GM12878 (cell line): ENCODE data around the gene SORCS2. TPM values are rescaled to one million over a fixed set of nuclear protein-coding genes. Genes with fewer than 3 reads are reported as not detected.

Experiments used
- ATAC-seq: fragments of 200-7000 bp; cut with Tn5 transposase; 3 replicates; pipeline ENCODE4 v1.9.1; 2020; ENCODE audit warnings: mild to moderate bottlenecking, moderate library complexity
- BruUV-seq: library from RNA; stranded (reverse); fragments of 400-500 nt; replicated peaks from 2 replicates; lab custom pipeline; 2021; lab: Mats Ljungman, UMichigan
- CTCF ChIA-PET: fragments of 300-600 bp; sonication (Branson Sonifier 250); formaldehyde crosslinking; extraction: SDS; loops from one replicate; lab custom pipeline; 2021; ENCODE audit warnings: inconsistent platforms; lab: Yijun Ruan, JAX
- POLR2A ChIA-PET: fragments of 350-600 bp; formaldehyde crosslinking; extraction: SDS; loops from one replicate; lab custom pipeline; 2021; ENCODE audit warnings: inconsistent platforms; lab: Charles Lee
- RAD21 ChIA-PET: fragments of 300-600 bp; sonication (Branson Sonifier 250); formaldehyde crosslinking; loops from one replicate; lab custom pipeline; 2023; ENCODE audit warnings: antibody characterized with exemption; ENCODE audit not compliant: unreplicated experiment; lab: Charles Lee
- SMC1A ChIA-PET: fragments of 300-600 bp; sonication (Branson Sonifier 250); formaldehyde crosslinking; loops from one replicate; lab custom pipeline; 2023; ENCODE audit not compliant: unreplicated experiment, uncharacterized antibody; lab: Charles Lee
- DNase-seq: peaks from one replicate; pipeline ENCODE4 v3.0.0-alpha.2; 2011; ENCODE audit warnings: low read depth, low spot score
- FAIRE-seq: peaks from 3 replicates; lab custom pipeline; 2011; peaks lifted over from hg19 to GRCh38; lab: Jason Lieb, UNC
- H2AFZ ChIP-seq: 2 replicates; pipeline ENCODE4 v1.6.0; 2011; ENCODE audit warnings: low read depth, low read length, control low read depth; ENCODE audit not compliant: control insufficient read depth
- H3K27ac ChIP-seq: 2 replicates; pipeline ENCODE4 v1.5.1; 2011; ENCODE audit warnings: control low read depth; ENCODE audit not compliant: control insufficient read depth, insufficient read depth
- H3K27me3 ChIP-seq, 2 experiments: replicated peaks in 1 of 2; 2 replicates each; pipeline versions ENCODE4 v1.6.0 to v1.6.1; 2011; ENCODE audit warnings: low read length in 1 of 2; ENCODE audit not compliant: control insufficient read depth in 2 of 2, insufficient read depth in 2 of 2
- H3K36me3 ChIP-seq, 2 experiments: 2 replicates each; pipeline ENCODE4 v1.5.1; 2011; ENCODE audit warnings: low read length in 1 of 2; ENCODE audit not compliant: control insufficient read depth in 2 of 2, insufficient read depth in 2 of 2
- H3K4me1 ChIP-seq: 2 replicates; pipeline ENCODE4 v1.6.1; 2011; ENCODE audit warnings: mild to moderate bottlenecking, low read length, moderate library complexity, mixed read lengths; ENCODE audit not compliant: control insufficient read depth, insufficient read depth
- H3K4me2 ChIP-seq: 2 replicates; pipeline ENCODE4 v1.6.0; 2011; ENCODE audit warnings: control low read depth; ENCODE audit not compliant: control insufficient read depth, insufficient read depth
- H3K4me3 ChIP-seq: fragments of 200-600 bp; sonication (generic); 2 replicates; pipeline ENCODE4 v1.5.1; 2016
- H3K79me2 ChIP-seq: 2 replicates; pipeline ENCODE4 v1.6.0; 2011; ENCODE audit warnings: low read length; ENCODE audit not compliant: control insufficient read depth, insufficient read depth
- H3K9ac ChIP-seq: 2 replicates; pipeline ENCODE4 v1.8.0; 2011; ENCODE audit warnings: low read length, control low read depth, mixed read lengths; ENCODE audit not compliant: control insufficient read depth, insufficient read depth
- H3K9me3 ChIP-seq: replicated peaks from 3 replicates; pipeline ENCODE4 v1.5.1; 2011; ENCODE audit warnings: mild to moderate bottlenecking, low read length; ENCODE audit not compliant: control insufficient read depth, insufficient read depth
- H4K20me1 ChIP-seq: 2 replicates; pipeline ENCODE4 v1.6.0; 2011; ENCODE audit not compliant: control insufficient read depth, insufficient read depth
- BCL11A ChIP-seq: IDR thresholded peaks from 2 replicates; pipeline ENCODE4 v1.6.1; 2011; ENCODE audit warnings: low read depth, low read length
- CBFB ChIP-seq: IDR thresholded peaks from 2 replicates; pipeline ENCODE4 v1.6.1; 2016; ENCODE audit warnings: antibody characterized with exemption, low read depth
- ESRRA ChIP-seq: IDR thresholded peaks from 2 replicates; pipeline ENCODE4 v1.6.1; 2012; ENCODE audit warnings: mild to moderate bottlenecking, low read length, improper control_type of control experiment
- FOS ChIP-seq: IDR thresholded peaks from 3 replicates; pipeline ENCODE4 v1.6.1; 2011; ENCODE audit warnings: borderline replicate concordance; ENCODE audit not compliant: insufficient read length; ENCODE audit errors: extremely low read depth
- IRF4 ChIP-seq: IDR thresholded peaks from 2 replicates; pipeline ENCODE4 v1.6.1; 2011; ENCODE audit warnings: low read depth, low read length
- PAX8 ChIP-seq: fragments of 450-650 bp; IDR thresholded peaks from 2 replicates; pipeline ENCODE4 v1.6.1; 2017; ENCODE audit warnings: mild to moderate bottlenecking, moderate library complexity
- SIX5 ChIP-seq: IDR thresholded peaks from 2 replicates; pipeline ENCODE4 v1.6.1; 2011; ENCODE audit warnings: mild to moderate bottlenecking, low read depth, low read length, moderate library complexity; ENCODE audit not compliant: severe bottlenecking
- SMAD1 ChIP-seq: fragments of 450-650 bp; IDR thresholded peaks from 2 replicates; pipeline ENCODE4 v1.6.1; 2018; ENCODE audit warnings: mild to moderate bottlenecking, low read depth; ENCODE audit not compliant: partially characterized antibody
- TAF1 ChIP-seq: IDR thresholded peaks from 2 replicates; pipeline ENCODE4 v1.6.1; 2011; ENCODE audit warnings: mild to moderate bottlenecking, low read depth, low read length, borderline replicate concordance
- USF2 ChIP-seq: IDR thresholded peaks from 2 replicates; pipeline ENCODE4 v1.6.1; 2011; ENCODE audit warnings: low read depth, low read length, improper control_type of control experiment, borderline replicate concordance
- ZNF217 ChIP-seq: fragments of 450-650 bp; IDR thresholded peaks from 2 replicates; pipeline ENCODE4 v1.6.1; 2017; ENCODE audit warnings: antibody characterized with exemption, mild to moderate bottlenecking
- WGBS: methylation state at CpG from one replicate; pipeline ENCODE4 v1.1.6; 2016; ENCODE audit warnings: low lambda C conversion rate; ENCODE audit not compliant: insufficient replicate concordance, insufficient coverage; ENCODE audit errors: missing lambda C conversion rate; 5-methylcytosine and 5-hydroxymethylcytosine counted together
- in situ Hi-C: fragments of 300-500 bp; cut with MboI; formaldehyde crosslinking; loops from 9 replicates; pipeline ENCODE4 v1.14.3; 2018; ENCODE audit warnings: mixed read lengths
- intact Hi-C: fragments of 100-400 bp; cut with micrococcal nuclease; formaldehyde crosslinking; loops from one replicate; pipeline ENCODE4 v1.14.2; 2022; ENCODE audit not compliant: unreplicated experiment
- polyA plus RNA-seq, 11 experiments: library from polyadenylated mRNA; depleted of rRNA in 4 of 11; unstranded in 6 of 11; stranded (reverse) in 5 of 11; fragments of >200 nt; fragmentation: Nextera tagmentation in 4 of 11; fragmentation: Illumina TruSeq in 1 of 11; extraction: Ambion mirVana in 4 of 11; extraction: Trizol in 1 of 11; gene quantifications; 1 replicate in 1 of 11; 2 replicates in 10 of 11; pipeline versions ENCODE4 v1.2.1 to v1.2.3, GENCODE V29; 2011 to 2016; ENCODE audit warnings: inconsistent platforms in 2 of 11, missing spikeins in 2 of 11, low read depth in 1 of 11
- total RNA-seq, 4 experiments: library from RNA; depleted of rRNA in 3 of 4; stranded (reverse); fragments of >200 nt in 3 of 4; fragmentation: Illumina TruSeq in 1 of 4; extraction: Trizol in 1 of 4; gene quantifications; 2 replicates each; pipeline versions ENCODE4 v1.2.1 to v1.2.3, GENCODE V29; 2013 to 2021
- TF ChIP-seq, protein P1 (sequence below): IDR thresholded peaks from 2 replicates; pipeline ENCODE4 v1.6.1; 2012; ENCODE audit warnings: low read depth, low read length, improper control_type of control experiment
- TF ChIP-seq, protein P2 (sequence below): IDR thresholded peaks from 2 replicates; pipeline ENCODE4 v1.6.1; 2012; ENCODE audit warnings: low read depth, low read length, improper control_type of control experiment
- TF ChIP-seq, protein P3 (sequence below): fragments of 450-650 bp; IDR thresholded peaks from 2 replicates; pipeline ENCODE4 v1.6.1; 2017; ENCODE audit warnings: mild to moderate bottlenecking

The SORCS2 gene
- total and polyA plus RNA-seq, 10 of the 15 experiments (the other 5 are each of a cell fraction or from before 2014, with no cell fraction given), result 0.01 to 0.15 (median 0.05) TPM; not detected in 5

DNA sequence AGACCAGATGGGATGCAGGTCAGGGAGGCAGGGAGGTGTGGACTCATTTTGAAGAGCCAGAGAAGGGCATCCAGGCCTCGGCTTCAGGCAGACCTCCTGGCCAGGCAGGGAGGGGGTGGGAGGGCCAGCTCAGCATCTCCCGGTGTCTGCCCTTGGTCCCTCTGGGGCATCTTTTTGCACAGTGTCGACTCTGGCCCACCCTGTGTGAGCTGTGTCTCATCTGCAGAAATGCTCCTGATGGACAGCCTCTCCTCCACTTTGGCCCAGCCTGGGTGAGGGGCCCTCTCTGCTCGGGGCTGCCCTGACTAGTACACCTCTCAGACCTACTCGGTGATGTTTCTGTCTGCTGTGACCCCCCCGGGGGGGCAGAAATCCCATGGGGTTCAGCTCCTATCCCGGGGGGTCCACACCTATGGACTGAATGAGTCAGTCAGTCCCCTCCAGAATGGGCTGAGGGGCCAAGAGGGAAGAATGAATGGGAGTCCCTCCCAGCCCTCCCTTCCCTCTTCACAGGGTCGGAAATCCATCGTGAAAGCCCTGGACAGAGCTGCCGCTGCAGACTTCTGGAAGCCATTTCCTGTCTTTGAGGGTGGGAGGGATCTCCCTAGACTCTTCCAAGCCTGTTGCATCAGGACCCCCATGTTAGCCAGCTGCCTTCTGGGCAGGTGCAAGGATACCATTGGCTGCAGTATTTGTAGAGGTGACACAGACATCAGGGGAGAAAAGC lies 439.1 kb downstream of the SORCS2 start:
- Histone ChIP-seq H3K27ac (no peak overlapping the region), H2AFZ (no peak overlapping the region), H3K36me3 (no peaks in the 10 kb centered on the region), H3K4me1 (no peaks in the 10 kb centered on the region), H3K27me3 (no peaks in the 10 kb centered on the region), H3K4me2 (no peak overlapping the region), H3K9ac (no peak overlapping the region), H4K20me1 (no peaks in the 10 kb centered on the region), H3K9me3 (no peaks in the 10 kb centered on the region), H3K4me3 (no peak overlapping the region), H3K79me2 (no peaks in the 10 kb centered on the region)
- 12% methylated on average over 10 of the region's 10 CpGs for WGBS
- intact Hi-C loops, result no loop called here
- SMC1A ChIA-PET, result no interaction called here
- no peak for DNase-seq
- ATAC-seq, result no peak
- RAD21 ChIA-PET, result interaction anchor here (0.7 kb wide), 1 partner anchor 17 kb away, joined by 3 read pairs; no protein-coding TSS in a partner anchor
- no peak for TF ChIP-seq IRF4
- TF ChIP-seq PAX8, result no peak
- TF ChIP-seq, protein P1, sequence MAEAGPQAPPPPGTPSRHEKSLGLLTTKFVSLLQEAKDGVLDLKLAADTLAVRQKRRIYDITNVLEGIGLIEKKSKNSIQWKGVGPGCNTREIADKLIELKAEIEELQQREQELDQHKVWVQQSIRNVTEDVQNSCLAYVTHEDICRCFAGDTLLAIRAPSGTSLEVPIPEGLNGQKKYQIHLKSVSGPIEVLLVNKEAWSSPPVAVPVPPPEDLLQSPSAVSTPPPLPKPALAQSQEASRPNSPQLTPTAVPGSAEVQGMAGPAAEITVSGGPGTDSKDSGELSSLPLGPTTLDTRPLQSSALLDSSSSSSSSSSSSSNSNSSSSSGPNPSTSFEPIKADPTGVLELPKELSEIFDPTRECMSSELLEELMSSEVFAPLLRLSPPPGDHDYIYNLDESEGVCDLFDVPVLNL, result no peak
- TF ChIP-seq, protein P2, sequence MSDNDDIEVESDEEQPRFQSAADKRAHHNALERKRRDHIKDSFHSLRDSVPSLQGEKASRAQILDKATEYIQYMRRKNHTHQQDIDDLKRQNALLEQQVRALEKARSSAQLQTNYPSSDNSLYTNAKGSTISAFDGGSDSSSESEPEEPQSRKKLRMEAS, result no peak
- in situ Hi-C loops, result no loop called here
- POLR2A ChIA-PET, result no interaction called here
- CTCF ChIA-PET, result no interaction called here
- FAIRE-seq, result no peak
- BruUV-seq, result no TSS peak

- no peaks in the 10 kb centered on the region for H3K79me2 ChIP-seq
- no peaks in the 10 kb centered on the region for H3K27me3 ChIP-seq
- 15% methylated on average over 12 of the region's 12 CpGs for WGBS
- no peaks in the 10 kb centered on the region for H3K36me3 ChIP-seq
- no peak overlapping the region for H3K4me3 ChIP-seq
- no peak overlapping the region for H2AFZ ChIP-seq
- H4K20me1 ChIP-seq, result no peaks in the 10 kb centered on the region
- no peak overlapping the region for H3K27ac ChIP-seq
- BruUV-seq, result no TSS peak
- DNase-seq (no peak), ATAC-seq (no peak), FAIRE-seq (no peak)
- H3K9me3 ChIP-seq, result no peaks in the 10 kb centered on the region
- POLR2A ChIA-PET, result no interaction called here
- RAD21 ChIA-PET, result no interaction called here
- intact Hi-C loops, result no loop called here
- SMC1A ChIA-PET, result no interaction called here
- no peak overlapping the region for H3K9ac ChIP-seq
- CTCF ChIA-PET, result no interaction called here
- in situ Hi-C loops, result no loop called here
- no peak overlapping the region for H3K4me2 ChIP-seq
- H3K4me1 ChIP-seq, result no peaks in the 10 kb centered on the region
- no peak for TF ChIP-seq FOS
- TF ChIP-seq TAF1, result no peak
- no peak for TF ChIP-seq SIX5
- TF ChIP-seq BCL11A, result no peak
- TF ChIP-seq USF2, result no peak
- TF ChIP-seq CBFB, result no peak
- TF ChIP-seq ESRRA, result no peak
- TF ChIP-seq SMAD1, result no peak
- TF ChIP-seq, protein P3, sequence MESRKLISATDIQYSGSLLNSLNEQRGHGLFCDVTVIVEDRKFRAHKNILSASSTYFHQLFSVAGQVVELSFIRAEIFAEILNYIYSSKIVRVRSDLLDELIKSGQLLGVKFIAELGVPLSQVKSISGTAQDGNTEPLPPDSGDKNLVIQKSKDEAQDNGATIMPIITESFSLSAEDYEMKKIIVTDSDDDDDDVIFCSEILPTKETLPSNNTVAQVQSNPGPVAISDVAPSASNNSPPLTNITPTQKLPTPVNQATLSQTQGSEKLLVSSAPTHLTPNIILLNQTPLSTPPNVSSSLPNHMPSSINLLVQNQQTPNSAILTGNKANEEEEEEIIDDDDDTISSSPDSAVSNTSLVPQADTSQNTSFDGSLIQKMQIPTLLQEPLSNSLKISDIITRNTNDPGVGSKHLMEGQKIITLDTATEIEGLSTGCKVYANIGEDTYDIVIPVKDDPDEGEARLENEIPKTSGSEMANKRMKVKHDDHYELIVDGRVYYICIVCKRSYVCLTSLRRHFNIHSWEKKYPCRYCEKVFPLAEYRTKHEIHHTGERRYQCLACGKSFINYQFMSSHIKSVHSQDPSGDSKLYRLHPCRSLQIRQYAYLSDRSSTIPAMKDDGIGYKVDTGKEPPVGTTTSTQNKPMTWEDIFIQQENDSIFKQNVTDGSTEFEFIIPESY, result no peak
- TF ChIP-seq ZNF217, result no peak
These were observed 440.0 kb downstream of the SORCS2 start for GRCh38 chr4:7632341-7632740.
